Testis (tissue), 2 donors: ENCODE measurements around the gene EIF1.

Experiments
- CTCF ChIP-seq, 3 experiments: fragments of 450-650 bp in 2 of 3; fragments of 200-600 bp in 1 of 3; sonication (generic) in 1 of 3; IDR thresholded peaks; one replicate each; pipeline ENCODE4 v1.5.1; 2016 to 2019; ENCODE audit warnings: antibody characterized with exemption in 3 of 3, mild to moderate bottlenecking in 2 of 3, moderate library complexity in 1 of 3
- POLR2A ChIP-seq: fragments of 450-650 bp; IDR thresholded peaks from one replicate; pipeline ENCODE4 v1.6.1; 2017; ENCODE audit warnings: antibody characterized with exemption, mild to moderate bottlenecking, moderate library complexity

- TF ChIP-seq CTCF (IDR thresholded peaks at IDR 0.05) (no peak), POLR2A (no peak)
Measured at GRCh38 chr17:41738801-41739112, 50.1 kb downstream of the EIF1 start.
